Measurements from ENCODE around the gene MACROD1.
"Not testable (repeated sequence)": the region's sequence is repeated elsewhere in the genome, so short reads cannot be mapped to it uniquely, and the experiment has no call there.

The MACROD1 gene

DNA sequence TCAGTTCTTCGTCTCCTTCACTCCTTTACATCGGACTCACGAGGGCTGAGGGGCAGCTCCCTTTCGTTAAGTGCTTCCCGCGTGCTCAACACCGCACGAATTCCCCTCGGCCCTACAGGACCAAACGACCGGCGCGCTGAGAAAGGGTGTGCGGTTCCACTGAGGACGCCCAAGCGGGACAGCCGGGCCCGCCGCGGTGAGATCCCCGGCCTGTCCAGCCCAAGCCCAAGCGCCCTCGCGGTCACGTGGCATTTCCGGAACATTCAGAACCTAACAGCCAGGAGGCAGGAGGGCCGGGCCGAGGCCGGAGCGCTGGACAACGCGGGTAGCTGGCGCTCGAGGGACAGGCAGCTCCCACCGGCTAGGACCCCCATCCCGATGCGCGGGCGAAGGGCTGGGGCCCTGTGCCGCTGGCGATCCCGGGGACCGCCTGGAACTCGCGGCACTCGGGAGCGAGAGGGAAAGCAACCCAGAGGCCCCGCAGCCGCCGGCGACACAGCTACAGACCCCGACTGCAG is 19.3 kb upstream of the MACROD1 start:
- peak; percentile 83 for DNase-seq

DNA sequence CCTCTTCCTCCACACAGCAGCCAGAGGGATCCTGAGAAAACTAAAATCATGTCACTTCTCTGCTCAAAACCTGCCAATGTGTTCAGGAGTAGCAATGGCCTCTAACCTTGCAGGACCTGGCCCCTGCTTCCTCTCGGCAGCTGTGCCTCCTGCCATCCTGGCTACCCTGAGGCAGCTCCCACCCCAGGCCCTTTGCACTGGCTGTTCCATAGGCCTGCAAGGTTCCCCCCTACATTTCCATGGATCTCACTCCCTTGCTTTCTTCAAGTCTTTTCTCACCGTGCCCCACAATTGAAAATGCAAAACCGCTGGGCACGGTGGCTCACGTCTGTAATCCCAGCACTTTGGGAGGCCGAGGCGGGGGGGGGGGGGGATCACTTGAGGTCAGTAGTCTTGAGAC is 18.0 kb upstream of the MACROD1 start:
- DNase-seq, result no peak

DNA sequence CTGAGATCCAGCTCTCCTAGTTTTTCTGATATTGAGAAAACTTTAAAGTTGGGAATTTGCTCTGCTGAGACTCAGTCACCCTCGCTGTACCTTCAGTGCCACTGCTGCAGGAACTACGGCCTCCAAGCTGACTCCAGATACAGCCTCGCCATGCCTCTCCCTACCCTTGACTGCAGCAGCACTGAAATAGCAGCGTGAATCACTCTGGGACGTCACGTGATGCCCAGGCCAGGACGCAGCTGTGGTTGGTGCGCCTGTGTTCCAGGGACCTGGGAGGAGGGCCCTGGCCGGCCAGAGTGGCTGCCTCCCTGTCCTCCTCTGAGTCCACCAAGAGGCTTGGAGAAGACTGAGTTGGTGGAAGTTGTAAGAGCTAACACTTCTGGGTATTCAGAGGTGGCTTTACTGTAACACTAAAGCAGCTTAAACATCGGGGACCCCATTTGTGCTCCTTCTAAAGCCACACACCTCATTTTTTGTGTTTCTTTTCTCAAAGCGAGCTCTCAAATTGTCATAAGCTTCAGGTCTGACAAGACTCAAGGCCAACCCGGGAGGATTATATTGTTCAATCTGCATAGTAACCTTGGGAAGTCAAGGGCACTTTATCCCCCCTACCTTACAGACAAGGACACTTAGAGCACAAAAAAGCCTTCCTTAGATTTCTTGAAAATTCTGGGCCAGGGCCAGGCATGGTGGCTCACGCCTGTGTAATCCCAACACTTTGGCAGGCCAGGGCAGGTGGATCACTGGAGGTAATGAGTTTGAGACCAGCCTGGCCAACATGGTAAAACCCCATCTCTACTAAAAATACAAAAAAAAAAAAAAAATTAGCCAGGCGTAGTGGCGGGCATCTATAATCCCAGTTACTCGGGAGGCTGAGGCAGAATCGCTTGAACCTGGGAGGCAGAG is 15.8 kb upstream of the MACROD1 start:
- DNase-seq, result peak; percentile 94

GRCh38 chr11:64180891-64181290 is 15.0 kb upstream of the MACROD1 start:
- no peak for DNase-seq

DNA sequence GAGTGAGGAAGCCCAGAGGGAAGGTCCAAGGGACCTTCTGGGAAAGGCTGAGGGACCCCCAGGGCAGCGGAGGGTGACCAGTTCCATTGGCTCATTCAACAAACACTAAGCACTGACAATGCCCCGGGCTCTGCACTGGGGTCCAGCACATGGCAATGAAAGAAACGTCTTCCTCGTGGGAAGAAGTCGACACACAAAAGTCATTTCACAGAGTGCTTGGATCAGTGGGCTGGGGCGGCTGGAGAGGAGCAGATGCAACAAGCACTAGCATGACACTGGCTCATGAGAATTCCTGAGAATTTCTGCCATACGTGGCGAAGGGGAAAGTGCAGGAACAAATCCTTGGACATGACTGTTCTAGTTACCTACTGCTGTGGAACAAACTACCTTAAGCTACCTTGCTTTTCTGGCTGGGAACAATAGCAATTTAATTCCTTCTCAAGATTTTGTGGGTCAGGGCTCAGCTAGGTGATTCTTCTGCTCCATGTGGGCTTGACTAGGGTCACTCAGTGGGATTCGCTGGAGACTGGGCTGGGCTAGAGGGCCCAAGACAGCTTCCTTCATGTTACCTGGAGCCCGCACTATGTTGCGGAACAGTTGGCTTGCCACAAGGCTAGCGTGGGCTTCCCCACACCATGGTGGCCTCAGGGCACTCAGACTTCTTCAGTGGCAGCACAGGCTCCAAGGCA is 13.2 kb upstream of the MACROD1 start:
- no peak for DNase-seq

DNA sequence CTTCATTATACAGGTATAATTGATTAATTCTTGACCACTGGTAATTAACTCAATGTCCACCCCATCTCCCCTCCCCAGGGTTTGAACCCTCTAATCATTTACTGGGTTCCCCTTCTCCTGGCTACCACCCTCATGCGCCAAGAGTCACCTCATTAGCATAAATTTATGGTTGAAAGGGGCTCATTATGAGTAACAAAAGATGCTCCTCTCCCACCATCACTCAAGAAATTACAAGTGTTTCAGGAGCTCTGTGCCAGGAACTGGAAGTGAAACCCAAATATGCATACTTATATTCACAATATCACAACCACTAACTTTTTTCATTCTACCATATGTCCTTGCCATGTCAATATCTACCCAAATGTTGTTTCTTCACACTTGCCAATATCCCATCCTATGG is 12.3 kb upstream of the MACROD1 start:
- DNase-seq, result no peak

DNA sequence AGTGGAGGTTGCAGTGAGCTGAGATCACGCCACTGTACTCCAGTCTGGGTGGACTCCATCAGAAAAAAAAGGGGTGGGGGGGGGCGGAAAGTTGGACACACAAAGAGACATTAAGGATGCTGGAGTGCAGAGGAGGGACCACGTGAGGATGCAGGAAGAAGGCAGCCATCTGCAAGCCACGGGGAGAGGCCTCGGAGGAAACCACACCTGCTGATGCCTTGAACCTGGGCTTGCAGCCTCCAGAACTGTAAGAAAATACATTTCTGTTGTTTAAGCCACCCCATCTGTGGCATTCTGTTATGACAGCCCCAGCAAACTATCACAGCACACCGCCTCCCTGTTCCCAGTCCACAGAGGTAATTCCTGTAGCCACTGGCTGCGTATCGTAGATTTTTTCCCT is 10.8 kb upstream of the MACROD1 start:
- no peak for DNase-seq

- peak; percentile 40 for DNase-seq
These were observed 7.9 kb upstream of the MACROD1 start for GRCh38 chr11:64173616-64174355.

DNA sequence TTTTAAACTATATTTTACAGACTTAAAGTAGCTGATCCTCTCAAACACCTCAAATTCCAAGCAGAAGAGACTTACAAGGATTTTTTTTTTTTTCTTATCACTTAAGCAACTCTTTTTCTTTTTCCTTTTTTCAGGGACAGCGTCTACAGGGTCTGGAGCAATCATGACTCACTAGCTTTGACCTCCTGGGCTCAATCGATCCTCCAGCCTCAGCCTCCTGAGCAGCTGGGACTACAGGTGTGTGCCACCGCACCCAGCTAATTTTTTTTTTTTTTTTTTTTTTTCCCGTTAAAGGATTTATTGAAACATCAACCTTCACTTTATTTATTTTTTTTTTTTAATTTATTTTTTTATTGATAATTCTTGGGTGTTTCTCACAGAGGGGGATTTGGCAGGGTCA is 4.5 kb upstream of the MACROD1 start:
- DNase-seq, result no peak

DNA sequence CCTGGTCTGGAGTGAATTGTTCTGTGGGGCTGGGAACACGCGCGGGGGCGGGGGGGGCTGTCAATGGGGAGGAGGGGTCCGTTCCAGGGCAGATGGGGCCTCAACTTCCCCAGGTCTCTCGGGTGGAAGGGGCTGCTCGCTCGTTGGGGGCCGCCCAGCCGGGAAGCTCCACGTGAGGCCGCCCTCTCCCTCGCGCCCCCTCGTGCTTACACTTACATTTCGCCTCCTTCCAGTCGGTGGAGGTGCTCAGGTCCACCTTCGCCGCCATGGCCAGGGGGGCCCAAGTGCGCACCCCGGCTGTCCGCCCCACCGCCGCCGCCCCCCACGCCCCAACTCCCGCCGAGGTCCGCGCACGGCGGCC is 452 bp downstream of the MACROD1 start:
- peak; percentile 17 for DNase-seq

DNA sequence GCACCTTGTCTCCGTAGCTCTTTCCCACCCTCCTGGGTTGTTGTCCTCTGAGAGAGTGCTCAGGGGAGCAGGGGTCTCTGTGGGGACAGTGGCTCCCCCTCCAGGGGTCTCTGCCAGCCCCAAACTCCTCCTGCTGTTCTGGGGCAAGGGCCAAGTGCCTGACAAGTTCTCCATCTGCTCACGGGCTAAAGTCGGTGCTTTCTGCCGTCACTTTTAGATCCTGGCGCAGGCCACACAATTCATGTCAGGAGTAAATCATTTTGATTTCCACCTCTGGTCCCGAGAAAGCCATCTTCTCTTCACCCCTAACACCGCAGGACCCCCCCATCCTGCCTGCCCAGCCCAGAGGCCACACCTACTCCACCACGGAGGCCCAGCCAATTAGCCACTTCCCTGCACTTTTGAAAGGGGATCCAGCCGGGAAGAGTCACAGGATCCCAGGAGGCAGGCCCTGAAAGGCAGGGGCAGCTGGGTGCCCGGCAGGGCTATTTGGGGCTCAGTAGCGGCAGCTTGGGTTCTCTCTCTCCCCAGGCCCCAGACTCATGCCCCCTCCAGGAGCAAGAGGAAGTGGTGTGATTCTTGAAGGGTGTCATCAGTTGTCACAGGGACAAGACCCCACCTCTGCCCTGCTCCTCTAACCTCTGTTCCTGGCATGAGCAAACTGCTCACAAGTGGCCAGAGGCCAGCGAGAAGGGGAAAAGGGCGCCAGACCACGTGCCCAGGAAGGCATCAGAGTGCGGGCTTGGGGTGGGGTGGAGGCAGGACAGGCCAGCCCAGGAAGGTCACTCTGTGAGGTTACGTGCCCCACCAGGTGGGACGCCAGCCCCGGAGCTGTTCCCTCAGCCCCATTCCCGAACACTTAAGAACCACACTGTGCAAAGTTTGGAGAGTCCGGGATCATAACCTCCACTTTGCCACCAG is 1.3 kb downstream of the MACROD1 start:
- peak; percentile 22 for DNase-seq

DNA sequence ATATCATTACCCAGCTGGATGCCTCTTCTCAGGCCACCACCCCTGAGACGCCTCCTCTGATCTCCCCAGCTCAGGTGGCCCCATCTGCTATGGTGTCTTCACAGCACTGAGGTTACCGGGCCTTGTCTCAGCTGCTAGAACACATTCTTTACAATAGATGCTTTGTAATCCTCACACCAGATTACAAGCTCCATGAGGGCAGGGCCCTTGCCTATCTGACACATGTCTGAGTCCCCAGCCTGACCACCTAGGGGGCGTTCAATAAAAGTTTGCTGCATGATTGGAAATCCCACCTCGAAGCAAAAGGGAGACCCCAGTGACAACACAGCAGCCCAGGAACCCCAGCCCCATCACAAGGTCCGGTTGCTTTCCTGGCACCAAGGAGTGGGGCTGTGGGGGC is 2.0 kb downstream of the MACROD1 start:
- no peak for DNase-seq

DNA sequence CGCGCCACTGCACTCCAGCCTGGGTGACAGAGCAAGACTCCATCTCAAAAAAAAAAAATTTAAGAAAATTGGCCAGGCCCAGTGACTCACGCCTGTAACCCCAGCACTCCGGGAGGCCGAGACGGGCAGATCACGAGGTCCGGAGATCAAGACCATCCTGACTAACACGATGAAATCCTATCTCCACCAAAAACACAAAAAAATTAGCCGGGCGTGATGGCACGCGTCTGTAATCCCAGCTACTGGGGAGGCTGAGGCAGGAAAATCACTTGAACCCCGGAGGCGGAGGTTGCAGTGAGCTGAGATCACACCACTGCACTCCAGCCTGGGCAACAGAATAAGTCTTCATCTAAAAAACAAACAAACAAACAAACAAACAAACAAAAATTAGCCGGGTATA is 3.1 kb downstream of the MACROD1 start:
- DNase-seq, result not testable (repeated sequence)

GRCh38 chr11:64161037-64161436 is 4.9 kb downstream of the MACROD1 start:
- DNase-seq, result no peak

DNA sequence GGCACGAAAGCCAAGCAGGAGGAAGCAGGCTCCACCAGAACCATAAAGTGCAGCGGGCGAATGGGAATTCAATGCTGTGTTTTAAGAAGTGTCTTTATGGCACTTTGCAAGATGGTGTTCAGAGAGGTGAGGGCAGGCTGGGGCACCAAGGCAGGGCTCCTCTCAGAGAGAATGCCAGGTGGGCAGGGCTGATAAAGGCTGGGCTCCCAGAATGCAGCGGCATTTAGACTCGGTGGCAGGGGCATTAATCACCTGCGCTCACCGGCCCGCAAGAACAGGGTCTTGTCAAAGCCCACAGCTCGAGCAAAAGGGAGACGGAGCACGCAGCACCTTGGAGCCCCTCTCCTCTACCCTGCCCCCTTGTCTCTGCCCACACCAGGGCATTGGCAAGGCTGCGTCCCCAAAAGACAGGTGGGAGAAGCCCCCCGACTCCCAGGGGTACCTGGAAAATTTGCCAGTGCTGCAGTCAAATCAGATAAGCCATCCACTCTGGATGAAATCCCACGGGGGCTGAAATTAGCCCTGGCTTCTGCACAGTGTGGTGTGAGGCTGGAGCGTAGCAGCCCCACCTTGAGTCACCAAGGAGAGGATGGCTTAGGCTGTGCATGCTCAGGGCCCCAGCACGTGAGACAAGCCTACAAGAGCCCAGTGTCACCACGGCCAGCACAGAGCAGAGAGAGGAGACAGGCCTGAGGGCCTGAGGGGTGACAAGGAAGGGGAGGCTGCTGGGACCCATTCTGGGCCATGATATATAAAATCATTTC is 8.1 kb downstream of the MACROD1 start:
- no peak for DNase-seq

- no peak for DNase-seq
These were observed 9.5 kb downstream of the MACROD1 start for GRCh38 chr11:64156235-64157011.

DNA sequence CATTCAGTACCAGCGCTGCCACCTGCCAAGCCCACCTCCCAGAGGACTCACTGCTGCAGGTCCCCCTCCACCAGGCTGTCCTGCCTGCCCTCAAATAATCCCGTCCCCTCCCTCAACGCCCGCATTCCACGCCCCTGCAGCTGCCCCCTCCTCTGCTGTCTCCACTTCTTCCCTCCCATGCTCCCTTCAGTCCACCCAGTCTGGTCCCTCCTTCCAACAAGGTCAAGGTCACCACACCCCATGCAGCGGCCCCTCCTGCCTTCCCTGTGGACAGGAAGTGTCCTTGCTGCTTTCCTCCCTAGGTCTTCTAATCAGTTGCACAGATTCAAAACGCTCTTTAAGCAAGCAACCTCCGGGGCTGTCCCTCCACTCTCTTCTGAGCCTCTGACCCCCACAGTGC is 12.1 kb downstream of the MACROD1 start:
- no peak for DNase-seq

DNA sequence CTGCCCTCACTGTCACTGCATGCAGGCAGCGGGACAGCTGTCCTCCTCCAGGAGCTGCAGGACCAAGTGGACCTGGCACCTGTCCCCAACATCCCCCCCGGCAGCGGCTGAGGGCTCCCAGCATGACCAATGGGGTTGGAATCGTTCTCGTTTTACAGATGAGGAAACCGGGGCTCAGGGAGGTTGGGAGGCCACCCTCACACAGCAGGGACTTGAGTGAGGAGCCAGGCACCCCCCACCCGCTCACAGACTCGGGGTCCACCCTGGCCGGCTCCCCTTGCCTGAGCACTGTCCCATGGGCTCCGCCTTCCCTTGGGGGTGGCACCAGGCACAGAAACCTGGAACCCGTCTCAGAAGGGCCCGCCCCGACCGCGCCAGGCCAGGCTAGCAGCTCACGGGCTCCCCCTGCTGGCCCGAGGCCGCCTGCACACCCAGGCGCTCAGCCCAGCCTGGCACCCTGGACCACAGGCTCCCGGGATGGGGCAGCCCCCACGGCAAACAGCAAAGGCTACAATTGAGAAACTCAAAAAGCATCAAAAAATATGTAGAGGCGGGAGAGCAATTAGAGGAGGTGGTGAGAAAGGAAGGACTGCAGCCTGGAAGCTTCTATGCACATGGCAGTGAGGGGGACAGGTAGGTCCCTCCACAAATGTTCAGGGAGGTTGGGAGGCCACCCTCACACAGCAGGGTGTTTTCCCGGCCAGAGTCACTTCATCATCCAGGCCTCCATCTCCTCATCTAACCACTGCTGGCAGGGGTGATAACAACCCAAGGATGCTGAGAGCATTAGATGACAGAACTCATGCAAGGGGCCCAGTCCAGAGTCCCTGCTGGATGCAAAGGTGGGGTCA is 12.8 kb downstream of the MACROD1 start:
- DNase-seq, result peak; percentile 42

GRCh38 chr11:64151337-64151736 is 14.6 kb downstream of the MACROD1 start:
- DNase-seq, result no peak
